Urinary bladder (tissue), 4 donors: Measurements from ENCODE around the gene EPN2. TPM values are rescaled to one million over a fixed set of nuclear protein-coding genes. Genes with fewer than 3 reads are reported as not detected.
"Not testable (repeated sequence)": the region's sequence is repeated elsewhere in the genome, so short reads cannot be mapped to it uniquely, and the experiment has no call there.

ENCODE experiments used
- DNase-seq: peaks from one replicate; pipeline ENCODE4 v3.0.0-alpha.2; 2015; ENCODE audit errors: extremely low spot score
- H3K27ac ChIP-seq: one replicate; pipeline ENCODE4 v1.5.1; 2013; ENCODE audit warnings: low read depth, mild to moderate bottlenecking, moderate library complexity
- H3K36me3 ChIP-seq: one replicate; pipeline ENCODE4 v1.6.1; 2013; ENCODE audit warnings: mild to moderate bottlenecking, moderate library complexity; ENCODE audit not compliant: insufficient read depth
- H3K4me1 ChIP-seq: one replicate; pipeline ENCODE4 v1.6.1; 2013; ENCODE audit warnings: mild to moderate bottlenecking, moderate library complexity; ENCODE audit not compliant: insufficient read depth
- H3K4me3 ChIP-seq: one replicate; pipeline ENCODE4 v1.5.1; 2013; ENCODE audit warnings: low read depth, low read length
- WGBS: extraction: QIAGEN DNeasy Blood & Tissue Kit; methylation state at CpG from one replicate; pipeline ENCODE4 v1.1.7; 2013; 5-methylcytosine and 5-hydroxymethylcytosine counted together
- polyA plus RNA-seq: library from polyadenylated mRNA; stranded (reverse); fragments of 200-250 nt; gene quantifications from one replicate; pipeline ENCODE4 v1.2.3, GENCODE V29; 2013
- total RNA-seq: library from RNA; depleted of rRNA; stranded (reverse); fragments of >200 nt; gene quantifications from one replicate; pipeline ENCODE4 v1.2.3, GENCODE V29; 2014
- donor health status: healthy with polysubstance abuse.
- donor health status: healthy.

EPN2 gene
- total and polyA plus RNA-seq, 2 donors = 40.3 to 46.2 TPM

DNA sequence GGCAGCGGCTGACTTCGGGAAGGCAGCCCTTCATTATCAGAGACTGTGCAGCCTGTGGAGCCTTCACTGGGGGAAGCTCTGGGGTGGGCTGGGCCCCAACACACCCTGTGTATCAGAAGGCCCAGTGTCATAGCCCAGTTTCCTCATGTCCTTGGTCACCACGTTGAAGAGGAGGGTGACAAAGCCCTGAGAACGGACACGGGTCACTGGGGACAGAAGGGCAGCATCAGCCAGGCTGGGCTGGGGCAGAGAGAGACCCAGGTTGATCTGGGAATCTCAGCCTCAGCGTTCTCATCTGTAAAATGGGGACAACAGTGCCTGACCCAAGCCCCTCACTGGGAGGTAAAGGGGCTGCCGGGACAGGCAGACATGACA lies 106.1 kb downstream of the EPN2 start:
- WGBS = 86% methylated on average over 7 of the region's 7 CpGs
- Histone ChIP-seq H3K4me3 (no peak overlapping the region), H3K27ac (no peak overlapping the region), H3K36me3 (no peaks in the 10 kb centered on the region), H3K4me1 (no peaks in the 10 kb centered on the region)
- no peak for DNase-seq

DNA sequence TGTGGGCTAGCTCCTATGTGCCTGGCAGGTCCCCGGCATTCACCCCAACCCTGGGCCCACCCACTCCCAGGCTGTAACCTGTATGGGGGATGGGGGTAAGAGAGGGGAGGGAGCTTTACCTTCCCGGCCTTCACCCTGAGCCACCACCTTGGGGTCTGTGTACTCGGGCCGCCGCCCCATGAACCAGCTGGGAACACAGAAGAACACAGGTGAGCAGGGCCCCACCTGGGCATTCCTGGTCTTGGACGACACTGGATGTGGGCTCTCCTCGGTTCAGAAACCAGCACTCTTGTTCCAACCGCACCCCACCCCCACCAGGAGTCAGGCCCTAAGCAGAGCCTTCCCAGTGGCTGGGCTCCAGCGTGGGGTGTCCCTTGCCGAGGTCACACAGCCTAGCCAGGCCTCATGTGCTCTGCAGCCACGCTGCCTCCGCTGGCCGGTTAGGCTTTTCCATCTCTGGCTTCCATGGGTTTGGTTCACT lies 106.5 kb downstream of the EPN2 start:
- Histone ChIP-seq H3K4me1 (no peaks in the 10 kb centered on the region), H3K27ac (no peak overlapping the region), H3K36me3 (no peaks in the 10 kb centered on the region), H3K4me3 (no peak overlapping the region)
- WGBS = 82% methylated on average over 13 of the region's 13 CpGs
- no peak for DNase-seq

DNA sequence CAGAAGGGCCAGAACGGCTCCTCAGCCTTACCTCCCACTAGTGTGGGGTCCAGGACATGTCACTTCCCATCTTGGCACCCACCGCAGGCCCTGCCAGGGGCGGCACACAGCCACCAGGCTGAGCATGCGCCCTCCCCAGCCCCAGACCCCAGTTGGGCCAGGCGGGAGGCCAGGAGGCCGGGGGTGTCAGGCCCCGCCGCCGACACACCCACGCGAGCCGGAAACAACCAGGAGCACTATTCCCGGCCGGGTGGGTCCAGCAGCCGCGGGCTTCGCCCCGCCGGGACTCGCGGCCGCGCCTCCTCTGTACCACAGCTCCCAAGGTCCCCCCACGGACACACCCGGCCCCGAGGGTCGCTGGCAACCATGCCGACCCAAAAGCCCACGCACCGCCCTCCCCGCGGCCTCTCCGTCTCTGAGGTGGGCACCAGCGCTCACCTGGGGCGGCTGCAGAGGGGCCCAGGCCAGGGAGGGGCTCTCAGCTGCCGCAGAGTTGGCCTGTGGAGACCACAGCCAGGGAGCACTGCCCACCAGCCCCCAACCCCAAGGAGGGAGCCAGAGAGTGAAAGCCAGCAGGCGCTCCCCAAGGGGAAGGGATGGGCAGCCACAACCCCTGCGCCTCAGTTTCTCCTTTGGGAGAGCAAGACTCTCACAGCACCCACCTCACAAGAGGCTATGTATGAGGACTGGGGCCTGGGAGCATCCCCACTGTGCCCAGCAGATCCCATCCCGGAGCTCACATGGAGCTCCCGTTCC lies 107.3 kb downstream of the EPN2 start:
- no peaks in the 10 kb centered on the region for H3K36me3 ChIP-seq
- no peaks in the 10 kb centered on the region for H3K4me1 ChIP-seq
- H3K4me3 ChIP-seq = no peak overlapping the region
- WGBS = 82% methylated on average over 40 of the region's 40 CpGs
- DNase-seq = no peak
- H3K27ac ChIP-seq = no peak overlapping the region

DNA sequence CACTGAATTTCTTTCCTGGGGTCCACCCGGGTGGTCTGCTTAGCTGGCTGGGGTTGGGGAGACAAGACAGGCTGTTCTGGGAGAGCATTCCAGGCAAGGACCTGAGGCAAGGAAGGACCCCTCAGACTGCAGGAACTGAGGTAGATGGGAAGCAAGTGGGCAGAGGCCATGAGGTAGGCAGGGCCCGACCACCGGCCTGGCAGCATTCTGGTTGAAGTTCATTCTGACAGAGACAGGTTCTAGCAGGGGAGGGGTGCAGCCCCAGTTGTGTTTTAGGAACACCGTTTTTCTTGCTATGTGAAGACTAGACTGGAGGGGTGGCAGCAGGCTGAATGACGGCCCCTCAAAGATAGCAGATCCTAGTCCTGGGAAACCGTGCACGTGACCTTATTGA lies 107.9 kb downstream of the EPN2 start:
- DNase-seq = no peak
- no peaks in the 10 kb centered on the region for H3K4me1 ChIP-seq
- H3K4me3 ChIP-seq = no peak overlapping the region
- no peaks in the 10 kb centered on the region for H3K36me3 ChIP-seq
- H3K27ac ChIP-seq = no peak overlapping the region
- WGBS = 91% methylated on average over 7 of the region's 7 CpGs

DNA sequence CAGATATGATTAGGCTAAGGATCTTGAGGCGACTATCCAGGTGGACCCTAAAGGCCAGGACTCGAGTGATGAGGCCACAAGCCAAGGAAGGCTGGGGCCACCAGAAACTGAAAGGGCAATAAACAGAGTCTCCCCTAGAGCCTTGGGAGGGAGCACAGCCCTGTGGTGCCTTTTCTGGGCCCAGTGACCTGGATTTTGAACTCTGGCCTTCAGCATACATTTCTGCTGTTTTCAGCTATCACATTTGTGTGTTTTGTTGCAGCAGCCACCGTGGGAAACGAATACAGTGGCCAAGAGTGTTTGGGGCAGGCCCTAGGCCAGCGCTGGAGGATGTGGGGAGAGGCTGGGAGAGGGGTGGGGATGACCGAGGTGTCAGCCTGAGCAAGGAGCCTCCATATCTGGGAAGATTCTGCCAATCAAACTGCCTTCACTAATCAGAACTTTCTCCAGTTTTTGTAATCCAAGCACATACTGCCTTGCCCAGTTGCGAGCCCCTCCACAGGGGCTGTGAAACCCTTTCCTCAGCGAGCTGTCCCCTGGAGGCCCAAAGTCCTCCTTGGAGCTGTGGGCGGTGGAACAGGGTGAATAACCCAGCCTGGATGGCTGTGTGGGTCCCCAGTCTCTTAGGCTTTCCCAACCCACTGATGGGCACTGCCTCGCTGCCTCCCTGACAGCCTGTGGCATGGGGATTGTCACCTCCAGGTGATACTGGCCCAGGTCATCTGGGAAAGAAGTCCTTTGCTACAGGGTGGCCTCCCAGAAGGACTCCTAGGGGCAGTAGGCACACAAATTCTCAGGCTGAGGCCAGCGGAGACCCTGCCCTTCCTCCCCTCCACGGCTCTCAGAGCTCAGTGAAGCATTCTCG lies 108.6 kb downstream of the EPN2 start:
- H3K36me3 ChIP-seq = no peaks in the 10 kb centered on the region
- WGBS = 83% methylated on average over 13 of the region's 13 CpGs
- no peaks in the 10 kb centered on the region for H3K4me1 ChIP-seq
- H3K4me3 ChIP-seq = no peak overlapping the region
- no peak for DNase-seq
- peak overlapping the region; percentile 12 for H3K27ac ChIP-seq

DNA sequence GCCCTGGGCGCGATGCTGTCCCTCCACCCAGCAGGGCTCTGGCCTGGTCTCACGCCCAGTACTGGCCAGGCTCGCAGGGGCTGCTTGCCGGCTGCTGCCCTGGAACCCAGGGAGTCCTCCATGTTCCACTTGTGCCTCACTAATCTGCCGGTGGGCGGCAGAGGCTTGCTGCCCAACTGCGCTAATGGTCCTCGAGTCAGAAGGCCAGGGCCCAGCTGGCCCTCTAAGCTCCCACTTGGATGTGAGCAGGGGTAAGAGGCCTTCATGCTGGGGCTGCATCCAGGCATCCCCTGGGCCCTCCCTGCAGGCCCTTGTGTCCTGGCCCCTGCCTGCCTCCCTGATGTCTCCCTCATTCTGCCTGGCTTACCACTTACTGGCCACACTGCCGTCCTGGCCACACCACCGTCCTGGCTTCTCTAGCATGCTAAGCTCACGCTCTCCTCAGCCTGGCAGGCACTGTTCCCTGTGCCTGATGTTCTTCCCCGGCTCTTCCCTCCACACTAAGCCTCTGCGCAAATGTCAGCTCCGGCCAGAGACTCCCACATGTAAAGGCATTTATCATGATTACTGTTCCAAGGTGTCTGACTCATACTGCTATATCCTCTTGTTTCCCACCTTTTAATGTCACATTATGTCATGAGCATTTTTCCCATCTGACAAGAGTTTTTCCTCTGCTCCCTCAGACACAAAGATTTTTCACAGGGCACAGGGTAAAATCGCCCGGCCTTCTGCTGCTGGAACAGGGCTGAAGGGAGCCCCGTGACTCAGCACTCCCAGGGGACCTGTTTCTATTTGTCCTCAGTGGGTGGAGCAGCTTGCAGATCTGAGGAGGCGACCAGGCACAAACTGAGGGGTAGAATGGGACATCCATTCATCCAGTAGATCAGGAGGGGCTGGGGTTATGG lies 109.4 kb downstream of the EPN2 start:
- DNase-seq = no peak
- 43% methylated on average over 19 of the region's 19 CpGs for WGBS
- Histone ChIP-seq H3K4me3 (no peak overlapping the region), H3K36me3 (no peaks in the 10 kb centered on the region), H3K4me1 (no peaks in the 10 kb centered on the region), H3K27ac (peak overlapping the region; percentile 12)

DNA sequence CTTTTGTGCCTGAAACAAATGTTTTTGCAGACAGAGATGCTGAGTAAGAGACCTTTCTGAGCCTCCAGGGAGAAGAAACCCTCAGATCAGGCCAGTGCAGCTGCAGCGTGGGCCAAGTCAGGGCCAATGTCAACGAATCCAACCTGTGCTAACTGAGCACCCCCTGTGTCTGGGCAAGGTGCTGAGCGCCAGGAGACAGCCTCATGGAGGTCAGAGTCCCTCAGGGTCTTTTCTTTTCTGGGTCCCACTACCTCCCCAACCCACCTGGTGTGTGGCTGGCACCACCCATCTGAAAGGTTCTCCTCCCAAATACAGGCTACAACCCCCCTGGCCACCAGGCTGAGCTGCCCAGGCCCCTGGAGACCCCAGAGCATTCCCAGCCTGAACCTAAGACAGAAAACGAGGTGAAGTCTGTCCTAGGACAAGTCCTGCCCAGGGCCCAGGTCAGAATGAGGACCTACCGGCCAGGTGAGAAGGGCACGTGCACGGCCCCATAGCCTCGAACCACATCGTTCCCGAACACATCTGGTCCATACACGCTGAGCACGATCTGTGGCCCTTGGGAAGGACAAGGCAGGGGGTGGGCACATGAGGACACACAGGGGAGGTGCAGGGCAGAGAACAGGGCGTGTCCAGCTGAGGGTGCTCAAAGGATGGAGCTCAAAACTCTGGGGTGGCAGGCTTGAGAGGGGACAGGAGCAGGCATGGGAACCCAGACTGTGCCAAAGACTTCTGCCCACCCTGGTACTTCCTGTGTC lies 110.3 kb downstream of the EPN2 start:
- Histone ChIP-seq H3K36me3 (no peaks in the 10 kb centered on the region), H3K4me1 (no peaks in the 10 kb centered on the region), H3K27ac (no peak overlapping the region), H3K4me3 (no peak overlapping the region)
- 88% methylated on average over 13 of the region's 13 CpGs for WGBS
- DNase-seq = no peak

DNA sequence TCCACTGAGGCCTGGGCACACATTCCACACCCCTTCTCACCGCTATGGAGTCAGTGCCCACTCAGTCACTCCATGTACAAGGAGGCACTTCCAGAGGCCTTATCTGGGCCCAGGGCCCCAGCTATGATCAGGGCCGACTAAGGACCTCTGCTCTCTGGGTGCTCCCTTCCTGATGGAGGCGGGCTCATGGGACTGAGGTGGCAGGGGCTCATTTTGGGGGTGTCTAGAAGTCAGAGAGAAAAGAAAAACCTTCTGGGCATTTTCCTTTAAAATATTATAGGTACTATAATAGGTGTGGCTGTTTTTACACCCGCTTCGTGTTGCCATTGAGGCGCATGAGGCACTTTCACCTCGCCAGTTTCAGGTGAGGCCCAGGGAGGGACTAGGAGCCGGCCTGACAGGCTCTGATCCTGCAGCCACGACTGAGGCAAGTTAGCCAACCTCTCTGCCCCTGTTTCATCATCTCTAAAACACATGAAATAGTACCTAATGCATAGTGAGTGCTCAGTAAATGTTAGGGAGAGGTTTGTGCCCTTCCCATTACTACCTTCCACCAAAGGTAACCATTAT lies 111.0 kb downstream of the EPN2 start:
- WGBS = 83% methylated on average over 9 of the region's 9 CpGs
- DNase-seq = no peak
- Histone ChIP-seq H3K4me3 (no peak overlapping the region), H3K27ac (no peak overlapping the region), H3K36me3 (no peaks in the 10 kb centered on the region), H3K4me1 (no peaks in the 10 kb centered on the region)

DNA sequence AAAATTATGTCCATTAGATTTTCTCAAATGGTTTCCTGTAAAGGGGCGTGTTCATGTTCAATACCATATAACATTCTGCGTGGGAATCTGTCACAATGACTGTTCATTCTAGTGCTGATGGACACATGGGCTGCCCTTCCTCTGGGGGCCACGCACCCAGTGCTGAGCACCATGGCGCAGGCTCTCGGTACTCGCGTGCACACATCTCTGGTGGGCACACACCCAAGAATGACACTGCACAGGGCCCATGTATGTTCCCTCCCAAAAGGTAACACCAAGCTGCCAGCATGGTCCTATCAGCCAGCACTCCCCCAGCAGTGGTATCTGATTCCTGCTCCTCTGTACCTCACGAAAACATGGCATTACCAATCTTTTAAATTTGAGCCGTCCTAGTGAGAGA lies 111.6 kb downstream of the EPN2 start:
- no peak for DNase-seq
- no peaks in the 10 kb centered on the region for H3K4me1 ChIP-seq
- 97% methylated on average over 9 of the region's 9 CpGs for WGBS
- H3K36me3 ChIP-seq = no peaks in the 10 kb centered on the region
- H3K4me3 ChIP-seq = no peak overlapping the region
- H3K27ac ChIP-seq = no peak overlapping the region

DNA sequence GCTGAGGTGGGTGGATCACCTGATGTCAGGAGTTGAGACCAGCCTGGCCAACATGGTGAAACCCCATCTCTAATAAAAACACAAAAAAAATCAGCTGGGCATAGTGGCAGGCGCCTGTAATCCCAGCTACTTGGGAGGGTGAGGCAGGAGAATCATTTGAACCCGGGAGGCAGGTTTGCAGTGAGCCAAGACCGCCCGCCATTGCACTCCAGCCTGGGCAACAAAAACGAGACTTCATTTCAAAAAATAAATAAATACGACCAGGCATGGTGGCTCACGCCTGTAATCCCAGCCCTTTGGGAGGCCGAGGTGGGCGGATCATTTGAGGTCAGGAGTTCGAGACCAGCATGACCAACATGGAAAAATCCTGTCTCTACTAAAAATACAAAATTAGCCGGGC lies 116.2 kb downstream of the EPN2 start:
- not testable (repeated sequence) for H3K36me3 ChIP-seq, H3K27ac ChIP-seq, H3K4me3 ChIP-seq, H3K4me1 ChIP-seq, DNase-seq
- 93% methylated on average over 11 of the region's 11 CpGs for WGBS

DNA sequence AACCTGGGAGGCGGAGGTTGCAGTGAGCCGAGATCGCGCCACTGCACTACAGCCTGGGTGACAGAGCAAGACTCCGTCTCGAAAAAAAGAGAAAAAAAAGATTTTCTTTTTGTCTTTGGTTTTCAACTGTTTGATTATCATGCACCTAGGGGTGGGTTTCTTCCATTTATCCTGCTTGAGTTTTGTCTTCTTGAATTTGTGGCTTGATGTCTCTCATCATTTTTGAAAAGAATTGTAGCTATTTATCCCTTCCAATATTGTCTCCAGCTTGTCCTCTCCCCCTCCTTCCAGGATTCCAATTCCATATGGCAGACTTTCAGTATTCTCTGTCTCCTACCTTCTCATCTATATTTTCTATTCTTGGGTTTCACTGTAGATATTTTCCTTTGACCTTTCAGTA lies 117.6 kb downstream of the EPN2 start:
- Histone ChIP-seq H3K4me1 (no peaks in the 10 kb centered on the region), H3K4me3 (no peak overlapping the region), H3K27ac (no peak overlapping the region), H3K36me3 (no peaks in the 10 kb centered on the region)
- WGBS = 80% methylated on average over 6 of the region's 6 CpGs
- DNase-seq = no peak

DNA sequence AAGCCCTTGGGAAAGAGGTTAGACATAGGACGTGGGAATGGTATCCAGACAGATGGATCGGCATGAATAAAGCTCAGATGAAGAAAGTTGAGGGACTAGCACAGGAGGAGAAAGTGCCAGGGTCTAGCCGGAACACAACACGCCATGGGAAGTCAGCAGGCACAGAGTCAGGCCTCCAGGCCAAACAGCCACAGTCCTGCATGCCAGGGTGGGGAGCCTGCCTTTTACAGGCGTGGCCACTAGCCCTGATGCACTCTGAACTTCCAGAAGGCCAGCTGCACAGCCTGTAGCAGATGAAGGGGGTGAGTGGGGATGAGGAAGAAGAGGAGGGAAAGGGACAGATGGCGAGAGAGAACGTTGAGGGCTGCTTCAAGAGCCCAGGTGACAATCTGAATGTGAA lies 120.2 kb downstream of the EPN2 start:
- 91% methylated on average over 7 of the region's 7 CpGs for whole genome bisulfite sequencing
- H3K27ac ChIP-seq = no peak overlapping the region
- no peak for DNase-seq

More for the DNA sequence above, 120.2 kb downstream of the EPN2 start:
- Histone ChIP-seq H3K36me3 (no peaks in the 10 kb centered on the region), H3K4me3 (no peak overlapping the region), H3K4me1 (no peaks in the 10 kb centered on the region)
